ENCODE results near the gene SAFB2.

DNA sequence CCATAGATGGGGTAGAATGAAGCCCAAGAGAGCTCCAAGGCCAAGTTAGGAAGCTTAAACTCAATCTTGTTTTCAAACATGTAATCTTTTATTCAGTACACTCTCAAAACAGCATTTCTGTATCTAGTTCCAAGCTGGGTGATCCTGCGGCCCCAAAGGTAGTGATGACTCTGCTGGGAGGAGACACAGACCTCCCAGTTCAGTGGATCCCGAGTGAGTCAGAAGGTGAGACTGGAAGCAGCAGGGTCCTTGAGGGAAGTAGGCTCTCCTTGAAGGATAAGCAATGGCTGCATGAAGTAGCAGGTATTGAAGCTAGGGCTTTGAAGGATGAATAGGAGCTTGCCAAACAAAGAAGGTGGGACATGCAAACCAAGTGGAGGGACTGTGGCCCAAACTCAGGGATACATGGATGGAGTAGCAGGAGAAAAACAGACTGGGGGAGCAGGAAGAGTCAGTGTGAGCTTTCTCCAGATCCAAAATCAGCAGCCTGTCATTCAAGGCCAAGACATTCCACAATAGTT is 64.4 kb downstream of the SAFB2 start:
- TF ChIP-seq POLR2A (IDR thresholded peaks at IDR 0.05) (no peak), POLR2AphosphoS5 (IDR thresholded peaks at IDR 0.05) (no peak), EP300 (IDR thresholded peaks at IDR 0.05) (no peak)
- TF ChIP-seq, protein P1, sequence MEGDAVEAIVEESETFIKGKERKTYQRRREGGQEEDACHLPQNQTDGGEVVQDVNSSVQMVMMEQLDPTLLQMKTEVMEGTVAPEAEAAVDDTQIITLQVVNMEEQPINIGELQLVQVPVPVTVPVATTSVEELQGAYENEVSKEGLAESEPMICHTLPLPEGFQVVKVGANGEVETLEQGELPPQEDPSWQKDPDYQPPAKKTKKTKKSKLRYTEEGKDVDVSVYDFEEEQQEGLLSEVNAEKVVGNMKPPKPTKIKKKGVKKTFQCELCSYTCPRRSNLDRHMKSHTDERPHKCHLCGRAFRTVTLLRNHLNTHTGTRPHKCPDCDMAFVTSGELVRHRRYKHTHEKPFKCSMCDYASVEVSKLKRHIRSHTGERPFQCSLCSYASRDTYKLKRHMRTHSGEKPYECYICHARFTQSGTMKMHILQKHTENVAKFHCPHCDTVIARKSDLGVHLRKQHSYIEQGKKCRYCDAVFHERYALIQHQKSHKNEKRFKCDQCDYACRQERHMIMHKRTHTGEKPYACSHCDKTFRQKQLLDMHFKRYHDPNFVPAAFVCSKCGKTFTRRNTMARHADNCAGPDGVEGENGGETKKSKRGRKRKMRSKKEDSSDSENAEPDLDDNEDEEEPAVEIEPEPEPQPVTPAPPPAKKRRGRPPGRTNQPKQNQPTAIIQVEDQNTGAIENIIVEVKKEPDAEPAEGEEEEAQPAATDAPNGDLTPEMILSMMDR (IDR thresholded peaks at IDR 0.05), result no peak
